B cell (primary cell): ENCODE results near the gene ANKS1B. TPM values are rescaled to one million over a fixed set of nuclear protein-coding genes. Genes with fewer than 3 reads are reported as not detected.

ENCODE experiments used
- ATAC-seq: fragments of 200-7000 bp; cut with Tn5 transposase; one replicate; pipeline ENCODE4 v1.10.0; 2021; ENCODE audit warnings: low read depth, mild to moderate bottlenecking, moderate number of reproducible peaks, moderate library complexity
- CTCF ChIA-PET: fragments of 350-600 bp; sonication (Branson Sonifier 250); formaldehyde crosslinking; loops from one replicate; lab custom pipeline; 2021; ENCODE audit warnings: antibody characterized with exemption, inconsistent platforms; lab: Charles Lee
- POLR2A ChIA-PET: fragments of 350-600 bp; sonication (Branson Sonifier 250); formaldehyde crosslinking; loops from one replicate; lab custom pipeline; 2021; ENCODE audit warnings: antibody characterized with exemption; lab: Charles Lee
- DNase-seq: peaks from one replicate; pipeline ENCODE4 v3.0.0; 2013
- H2AFZ ChIP-seq: 2 replicates; pipeline ENCODE4 v1.6.1; 2012; ENCODE audit warnings: mild to moderate bottlenecking, low read depth, low read length; ENCODE audit not compliant: insufficient read depth, poor library complexity, severe bottlenecking
- H3K27ac ChIP-seq, 2 donors: 1 replicate in 1 of 2; 2 replicates in 1 of 2; pipeline ENCODE4 v1.5.1; 2012 to 2013; ENCODE audit warnings: low read length in 2 of 2, mild to moderate bottlenecking in 2 of 2, moderate library complexity in 1 of 2
- H3K27me3 ChIP-seq, 4 experiments: fragments of 200-600 bp in 1 of 4; sonication (generic) in 1 of 4; replicated peaks in 1 of 4; 1 replicate in 2 of 4; 2 replicates in 2 of 4; pipeline versions ENCODE4 v1.6.1 to v1.7.0; 2013 to 2016; ENCODE audit warnings: low read length in 3 of 4, mild to moderate bottlenecking in 2 of 4, mixed read lengths in 1 of 4, moderate library complexity in 1 of 4; ENCODE audit not compliant: insufficient read depth in 4 of 4, control insufficient read depth in 3 of 4; ENCODE audit errors: control extremely low read depth in 1 of 4
- H3K36me3 ChIP-seq, 2 experiments: replicated peaks in 1 of 2; 1 replicate in 1 of 2; 2 replicates in 1 of 2; pipeline versions ENCODE4 v1.6.1 to v1.7.1; 2013; ENCODE audit warnings: low read length in 1 of 2; ENCODE audit not compliant: insufficient read depth in 2 of 2, control insufficient read depth in 1 of 2; ENCODE audit errors: control extremely low read depth in 1 of 2, extremely low read depth in 1 of 2
- H3K4me1 ChIP-seq, 2 donors: fragments of 200-600 bp in 1 of 2; sonication (generic) in 1 of 2; 1 replicate in 1 of 2; 2 replicates in 1 of 2; pipeline versions ENCODE4 v1.5.1 to v1.6.1; 2013 to 2017; ENCODE audit warnings: low read length in 2 of 2; ENCODE audit not compliant: control insufficient read depth in 2 of 2, insufficient read depth in 2 of 2
- H3K4me2 ChIP-seq: replicated peaks from 2 replicates; pipeline ENCODE3; 2012; ENCODE audit warnings: mild to moderate bottlenecking, low read depth, low read length; ENCODE audit not compliant: poor library complexity, severe bottlenecking
- H3K4me3 ChIP-seq, 5 experiments: fragments of 200-600 bp in 1 of 5; sonication (generic) in 1 of 5; 1 replicate in 3 of 5; 2 replicates in 2 of 5; pipeline versions ENCODE4 v1.5.1 to v1.7.0; 2011 to 2016; ENCODE audit warnings: low read length in 4 of 5, mild to moderate bottlenecking in 4 of 5, low read depth in 2 of 5, control low read depth in 1 of 5, moderate library complexity in 1 of 5; ENCODE audit not compliant: insufficient read depth in 1 of 5; ENCODE audit errors: control extremely low read depth in 1 of 5, extremely low read depth in 1 of 5
- H3K79me2 ChIP-seq: fragments of 200-600 bp; sonication (generic); one replicate; pipeline ENCODE4 v1.6.0; 2016; ENCODE audit warnings: low read length; ENCODE audit not compliant: control insufficient read depth, insufficient read depth
- H3K9ac ChIP-seq: fragments of 200-600 bp; sonication (generic); 2 replicates; pipeline ENCODE4 v1.6.1; 2017; ENCODE audit warnings: mild to moderate bottlenecking, low read length, moderate library complexity
- H3K9me3 ChIP-seq, 3 donors: one replicate each; pipeline versions ENCODE4 v1.6.1 to v1.7.1; 2013; ENCODE audit warnings: low read length in 2 of 3; ENCODE audit not compliant: control insufficient read depth in 2 of 3, insufficient read depth in 1 of 3; ENCODE audit errors: control extremely low read depth in 1 of 3
- H4K20me1 ChIP-seq: 2 replicates; pipeline ENCODE4 v1.6.0; 2012; ENCODE audit warnings: mild to moderate bottlenecking, low read length; ENCODE audit not compliant: insufficient read depth, control insufficient read depth, poor library complexity, severe bottlenecking
- H3K27ac Mint-ChIP-seq: one replicate; pipeline ENCODE4 v1.8.0; 2021; ENCODE audit warnings: mixed read lengths
- H3K27me3 Mint-ChIP-seq: one replicate; pipeline ENCODE4 v1.8.0; 2021; ENCODE audit warnings: mixed read lengths
- H3K4me1 Mint-ChIP-seq: one replicate; pipeline ENCODE4 v1.8.0; 2021; ENCODE audit warnings: mixed read lengths
- H3K4me3 Mint-ChIP-seq: one replicate; pipeline ENCODE4 v1.8.0; 2021; ENCODE audit warnings: mixed read lengths
- H3K9me3 Mint-ChIP-seq: one replicate; pipeline ENCODE4 v1.8.0; 2022; ENCODE audit warnings: mixed read lengths; ENCODE audit not compliant: insufficient read depth
- EZH2 ChIP-seq: IDR thresholded peaks from 2 replicates; pipeline ENCODE4 v1.6.1; 2012; ENCODE audit warnings: borderline replicate concordance, low read depth, mild to moderate bottlenecking, moderate library complexity, low read length; ENCODE audit not compliant: insufficient read depth, poor library complexity, severe bottlenecking
- WGBS: methylation state at CpG from one replicate; pipeline ENCODE4 v1.1.5; 2013; ENCODE audit warnings: missing lambda C conversion rate; ENCODE audit not compliant: insufficient coverage; 5-methylcytosine and 5-hydroxymethylcytosine counted together
- intact Hi-C: fragments of 100-400 bp; cut with micrococcal nuclease; formaldehyde crosslinking; loops from one replicate; pipeline ENCODE4 v1.10.0; 2022
- polyA plus RNA-seq: library from polyadenylated mRNA; depleted of rRNA; stranded (reverse); fragments of >200 nt; gene quantifications from 2 replicates; pipeline ENCODE4 v1.2.3, GENCODE V29; 2012
- total RNA-seq, 2 donors: library from RNA; stranded (reverse); fragments of 120-200 nt in 1 of 2; gene quantifications; 1 replicate in 1 of 2; 2 replicates in 1 of 2; pipeline versions ENCODE4 v1.2.3 to v1.2.4, GENCODE V29; 2013 to 2022
- TF ChIP-seq, protein P1 (sequence below): fragments of 200-600 bp; IDR thresholded peaks from one replicate; pipeline ENCODE4 v1.8.0; 2022; ENCODE audit warnings: antibody characterized with exemption, mild to moderate bottlenecking

The ANKS1B gene
- total and polyA plus RNA-seq, 2 donors (not counting 1 experiment from before 2014, with no cell fraction given), result not detected

DNA sequence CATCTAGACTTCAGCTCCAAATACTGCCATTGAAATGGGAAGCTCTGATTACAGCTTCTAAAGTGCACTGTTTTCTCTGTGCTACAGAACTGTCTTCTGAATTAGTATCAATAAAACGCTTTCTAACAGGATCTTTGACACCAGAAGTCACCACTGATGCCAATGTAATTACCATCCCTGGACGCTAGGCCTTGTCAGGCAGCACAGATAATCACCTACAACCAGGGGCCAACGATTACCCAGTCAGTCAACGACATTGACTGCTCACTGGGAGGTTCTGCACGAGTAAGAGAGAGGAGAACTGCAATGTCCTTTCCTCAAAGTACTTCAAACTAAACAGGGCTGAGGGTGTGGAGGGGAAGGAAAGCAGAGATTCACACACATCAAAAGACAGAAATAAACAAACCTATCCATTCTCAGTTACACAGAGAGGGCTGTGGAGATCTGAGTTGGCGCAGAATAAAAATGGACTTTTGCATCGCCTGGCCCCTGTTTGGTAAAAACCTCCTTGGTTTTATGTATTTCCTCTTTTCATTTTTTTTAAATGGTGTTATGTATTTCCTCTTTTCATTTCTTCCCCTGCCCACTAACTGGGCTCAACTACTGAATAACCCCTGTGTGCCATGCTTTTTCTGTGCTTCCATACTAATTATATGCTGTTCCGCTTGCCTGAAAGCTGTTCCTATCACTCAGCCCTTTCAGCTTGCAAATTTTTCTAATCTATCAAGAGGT, 847.4 kb downstream of the ANKS1B start:
- TF ChIP-seq EZH2, result no peak
- TF ChIP-seq, protein P1, sequence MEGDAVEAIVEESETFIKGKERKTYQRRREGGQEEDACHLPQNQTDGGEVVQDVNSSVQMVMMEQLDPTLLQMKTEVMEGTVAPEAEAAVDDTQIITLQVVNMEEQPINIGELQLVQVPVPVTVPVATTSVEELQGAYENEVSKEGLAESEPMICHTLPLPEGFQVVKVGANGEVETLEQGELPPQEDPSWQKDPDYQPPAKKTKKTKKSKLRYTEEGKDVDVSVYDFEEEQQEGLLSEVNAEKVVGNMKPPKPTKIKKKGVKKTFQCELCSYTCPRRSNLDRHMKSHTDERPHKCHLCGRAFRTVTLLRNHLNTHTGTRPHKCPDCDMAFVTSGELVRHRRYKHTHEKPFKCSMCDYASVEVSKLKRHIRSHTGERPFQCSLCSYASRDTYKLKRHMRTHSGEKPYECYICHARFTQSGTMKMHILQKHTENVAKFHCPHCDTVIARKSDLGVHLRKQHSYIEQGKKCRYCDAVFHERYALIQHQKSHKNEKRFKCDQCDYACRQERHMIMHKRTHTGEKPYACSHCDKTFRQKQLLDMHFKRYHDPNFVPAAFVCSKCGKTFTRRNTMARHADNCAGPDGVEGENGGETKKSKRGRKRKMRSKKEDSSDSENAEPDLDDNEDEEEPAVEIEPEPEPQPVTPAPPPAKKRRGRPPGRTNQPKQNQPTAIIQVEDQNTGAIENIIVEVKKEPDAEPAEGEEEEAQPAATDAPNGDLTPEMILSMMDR, result no peak
- Mint-ChIP-seq H3K27me3 (no peaks in the 10 kb centered on the region), H3K9me3 (no peaks in the 10 kb centered on the region), H3K4me1 (no peaks in the 10 kb centered on the region), H3K27ac (no peak overlapping the region), H3K4me3 (no peak overlapping the region)
- Histone ChIP-seq H4K20me1 (no peaks in the 10 kb centered on the region), H3K4me2 (no peak overlapping the region), H3K9ac (no peak overlapping the region), H3K79me2 (no peaks in the 10 kb centered on the region), H3K4me3 (no peak overlapping the region), H3K4me1 (no peaks in the 10 kb centered on the region), H2AFZ (no peak overlapping the region), H3K36me3 (no peaks in the 10 kb centered on the region), H3K27me3 (no peaks in the 10 kb centered on the region), H3K27ac (no peak overlapping the region), H3K9me3 (no peaks in the 10 kb centered on the region)
- 83% methylated on average over 2 of the region's 8 CpGs for WGBS
- ATAC-seq, result no peak
- intact Hi-C loops, result no loop called here
- DNase-seq, result no peak
- POLR2A ChIA-PET, result no interaction called here
- CTCF ChIA-PET, result no interaction called here

DNA sequence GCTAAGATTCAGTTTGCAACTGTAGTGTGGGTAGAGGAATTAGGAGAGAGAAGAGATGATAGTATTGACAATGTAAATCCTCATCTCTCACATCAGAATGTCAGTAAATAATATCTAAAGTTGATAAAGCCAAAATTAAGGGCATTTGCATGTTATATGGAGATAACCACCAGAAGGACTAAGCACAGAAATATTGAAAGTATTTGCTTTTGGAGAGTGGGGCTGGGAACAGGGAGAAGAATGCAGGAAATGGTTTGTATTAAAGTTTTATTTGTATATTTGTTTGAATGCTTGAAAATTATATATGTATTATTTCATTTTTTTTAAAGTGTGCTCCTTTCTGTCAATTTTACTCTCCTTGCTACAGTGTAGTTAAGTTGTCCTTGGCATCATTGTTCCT, 848.2 kb downstream of the ANKS1B start:
- CTCF ChIA-PET, result no interaction called here
- intact Hi-C loops, result no loop called here

More for the DNA sequence above, 848.2 kb downstream of the ANKS1B start:
- Mint-ChIP-seq H3K4me1 (no peaks in the 10 kb centered on the region), H3K9me3 (no peaks in the 10 kb centered on the region), H3K27ac (no peak overlapping the region), H3K27me3 (no peaks in the 10 kb centered on the region), H3K4me3 (no peak overlapping the region)
- DNase-seq (no peak), ATAC-seq (no peak)
- H3K4me1 ChIP-seq, result no peaks in the 10 kb centered on the region
- H3K9ac ChIP-seq, result no peak overlapping the region
- H4K20me1 ChIP-seq, result no peaks in the 10 kb centered on the region
- POLR2A ChIA-PET, result no interaction called here
- H3K9me3 ChIP-seq, result no peaks in the 10 kb centered on the region
- no peaks in the 10 kb centered on the region for H3K79me2 ChIP-seq
- H3K4me3 ChIP-seq, result no peak overlapping the region
- no peak overlapping the region for H2AFZ ChIP-seq
- H3K4me2 ChIP-seq, result no peak overlapping the region
- H3K36me3 ChIP-seq, result no peaks in the 10 kb centered on the region
- no peaks in the 10 kb centered on the region for H3K27me3 ChIP-seq
- H3K27ac ChIP-seq, result no peak overlapping the region
- TF ChIP-seq, protein P1, result no peak
- TF ChIP-seq EZH2, result no peak
